Fibroblast of the conjunctiva (primary cell): ENCODE measurements around the gene TMEM231.
A peak's percentile ranks its signal among the peaks of the same experiment; 100 is the strongest.
"Not testable (repeated sequence)": the region's sequence is repeated elsewhere in the genome, so short reads cannot be mapped to it uniquely, and the experiment has no call there.

Source experiments
- DNase-seq: peaks from one replicate; pipeline ENCODE4 v3.0.0-alpha.2; 2010; ENCODE audit warnings: low read depth

The TMEM231 gene

DNA sequence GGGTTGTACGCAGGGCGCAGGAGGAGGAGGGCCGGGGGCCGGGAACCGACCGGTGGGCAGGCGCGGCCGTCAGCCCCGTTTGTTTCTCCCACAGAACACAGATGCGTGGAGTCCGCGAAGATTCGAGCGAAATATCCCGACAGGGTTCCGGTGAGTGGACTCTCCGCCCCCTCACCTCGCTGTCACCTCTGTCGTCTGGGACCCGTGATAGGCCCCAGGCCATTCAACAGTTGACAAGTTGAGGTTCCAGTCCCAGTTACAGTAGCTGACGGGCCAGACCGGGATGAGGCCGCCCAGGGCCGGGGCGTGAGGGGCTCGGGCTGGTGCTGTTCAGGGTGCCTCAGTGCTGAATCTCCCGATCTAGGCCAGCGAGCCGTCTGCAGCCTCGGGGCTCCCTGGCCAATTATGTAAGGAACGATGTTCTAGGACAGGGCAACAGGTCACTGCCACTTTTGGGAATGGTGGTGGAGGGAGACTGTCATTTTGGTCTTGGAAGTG lies 10.8 kb upstream of the TMEM231 start:
- no peak for DNase-seq

DNA sequence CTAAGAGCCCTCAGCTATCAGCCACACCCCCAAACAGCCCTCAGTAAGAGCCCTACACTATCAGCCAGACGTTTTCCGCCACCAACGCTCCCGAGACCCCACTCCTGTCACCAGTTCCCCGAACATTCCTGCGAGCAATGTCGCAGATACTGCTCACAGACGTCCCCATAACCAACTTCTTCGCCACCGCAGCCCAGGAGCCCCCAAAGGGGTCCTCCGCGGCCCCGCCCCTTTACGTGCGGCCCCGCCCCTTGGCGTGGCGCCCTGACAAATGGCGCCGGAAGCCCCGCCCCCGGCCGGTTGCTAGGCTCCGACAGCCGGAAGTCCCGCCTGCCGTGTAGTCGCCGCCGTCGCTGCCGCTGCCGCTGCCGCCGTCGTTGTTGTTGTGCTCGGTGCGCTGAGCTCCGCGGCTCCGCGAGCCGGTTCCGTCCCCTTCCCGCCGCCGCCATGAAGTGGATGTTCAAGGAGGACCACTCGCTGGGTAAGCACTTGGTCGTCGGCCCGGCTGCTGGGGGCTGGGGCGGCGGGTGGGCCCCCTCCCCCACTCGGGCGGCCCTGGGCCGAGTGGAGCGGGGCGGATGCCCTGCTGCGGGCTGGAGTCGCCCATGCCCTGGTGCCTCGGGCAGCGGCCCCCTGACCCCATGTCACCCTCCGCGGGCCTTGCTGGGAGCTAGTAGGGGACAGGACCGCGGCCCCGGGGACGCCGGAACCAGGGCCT lies 10.1 kb upstream of the TMEM231 start, which contains the start of gene GABARAPL2:
GABARAPL2 (plus strand) TSS at position 340 of the 718 bp plus-strand sequence; CDS start at position 448, 108 bp downstream.
- DNase-seq, result peak; percentile 45

DNA sequence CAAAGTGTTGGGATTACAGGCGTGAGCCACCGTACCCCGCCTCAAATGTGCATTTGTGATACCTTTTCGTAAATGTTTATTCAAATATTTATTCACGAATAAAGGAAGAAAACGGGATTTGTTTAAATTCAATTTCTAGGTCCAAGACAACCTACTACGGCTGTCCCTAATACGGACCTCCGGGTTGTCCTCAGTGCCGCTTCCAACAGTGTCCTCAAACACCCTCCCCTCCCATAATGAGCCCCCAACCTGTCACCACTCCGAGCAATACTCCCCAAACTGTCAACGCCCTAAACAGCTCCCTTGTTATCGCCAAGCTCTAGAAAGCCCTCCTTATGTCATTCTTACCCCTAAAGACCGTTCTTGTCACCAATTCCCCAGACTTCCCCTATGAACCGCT lies 9.6 kb upstream of the TMEM231 start:
- DNase-seq, result no peak

DNA sequence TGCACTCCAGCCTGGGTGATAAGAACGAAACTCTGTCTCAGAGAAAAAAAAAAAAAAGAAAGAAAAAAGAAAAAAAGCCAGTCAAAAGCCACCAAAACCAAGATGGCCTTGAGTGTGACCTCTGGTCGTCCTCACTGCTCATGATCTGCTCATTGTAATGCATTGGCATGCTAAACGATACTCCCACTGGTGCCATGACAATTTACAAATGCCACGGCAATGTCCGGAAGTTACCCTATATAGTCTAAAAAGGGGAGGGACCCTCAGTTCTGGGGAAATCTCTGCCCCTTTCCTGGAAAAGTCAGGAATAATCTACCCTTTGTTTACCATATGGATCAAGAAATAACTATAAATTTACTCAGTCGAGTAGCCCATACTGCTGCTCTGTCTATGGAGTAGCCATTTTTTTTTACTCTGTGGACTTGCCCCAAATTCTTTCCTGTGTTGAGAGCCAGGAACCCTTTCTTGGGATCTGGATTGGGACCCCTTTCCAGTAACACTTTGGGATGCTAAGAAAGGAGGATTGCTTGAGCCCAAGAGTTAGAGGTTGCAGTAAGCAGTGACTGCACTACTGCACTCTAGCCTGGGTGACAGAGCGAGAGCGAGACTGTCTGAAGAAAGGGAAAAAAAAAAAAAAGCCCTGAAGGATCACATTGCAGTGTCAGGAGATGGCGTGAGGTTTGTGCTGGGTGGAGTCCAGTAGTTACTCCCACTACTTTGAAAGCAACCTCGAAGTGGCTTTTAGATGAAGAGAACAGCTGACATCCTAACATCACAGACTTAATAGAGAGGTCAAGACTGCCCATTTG lies 3.7 kb upstream of the TMEM231 start:
- peak; percentile 34 for DNase-seq

DNA sequence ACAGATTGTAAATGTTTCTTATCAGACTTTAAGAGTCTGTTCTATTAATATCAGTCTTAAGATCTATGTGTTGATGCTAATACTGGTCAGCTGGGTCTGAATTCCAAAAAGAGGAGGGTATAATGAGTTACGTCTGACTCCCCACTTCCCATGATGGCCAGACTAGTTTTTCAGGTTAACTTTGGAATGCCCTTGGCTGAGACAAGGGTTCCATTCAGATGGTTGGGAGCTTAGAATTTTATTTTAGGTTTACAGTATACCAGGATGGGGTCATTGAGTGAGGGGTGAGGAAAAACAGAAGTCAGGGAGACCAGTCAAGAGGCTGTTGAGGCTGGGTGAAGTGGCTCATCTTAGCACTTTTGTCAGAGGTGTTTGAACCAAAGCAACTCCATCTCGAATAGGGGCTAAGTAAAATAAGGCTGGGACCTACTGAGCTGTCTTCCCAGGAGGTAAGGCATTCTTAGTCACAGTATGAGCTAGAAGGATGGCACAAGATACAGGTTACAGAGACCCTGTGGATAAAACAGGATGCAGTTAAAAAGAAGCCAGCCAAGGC lies 2.9 kb upstream of the TMEM231 start:
- no peak for DNase-seq

DNA sequence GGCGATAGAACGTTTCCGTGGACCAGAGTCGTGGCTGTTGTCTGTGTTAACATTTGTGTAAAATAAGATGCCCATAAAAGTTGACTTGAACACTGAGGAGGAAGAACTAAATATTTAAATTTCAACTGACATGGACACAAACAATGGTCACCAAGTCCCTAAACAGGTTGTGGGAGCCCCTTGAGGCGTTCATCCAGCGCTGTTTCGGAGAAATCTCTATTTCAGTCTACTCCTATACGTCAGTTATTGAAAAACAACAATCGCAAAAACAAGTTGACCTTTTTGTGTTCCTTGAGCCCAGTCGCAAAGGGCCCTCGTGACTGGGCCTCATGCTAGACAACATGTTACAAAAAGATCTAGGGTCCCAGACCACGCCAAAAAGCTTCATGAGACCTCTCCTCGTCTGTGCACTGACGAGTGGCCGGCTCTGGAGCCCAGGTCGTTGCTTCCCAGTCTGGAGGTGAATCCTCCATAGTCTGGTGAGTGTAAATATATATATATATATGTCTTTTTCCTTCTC lies 439 bp upstream of the TMEM231 start:
- no peak for DNase-seq

DNA sequence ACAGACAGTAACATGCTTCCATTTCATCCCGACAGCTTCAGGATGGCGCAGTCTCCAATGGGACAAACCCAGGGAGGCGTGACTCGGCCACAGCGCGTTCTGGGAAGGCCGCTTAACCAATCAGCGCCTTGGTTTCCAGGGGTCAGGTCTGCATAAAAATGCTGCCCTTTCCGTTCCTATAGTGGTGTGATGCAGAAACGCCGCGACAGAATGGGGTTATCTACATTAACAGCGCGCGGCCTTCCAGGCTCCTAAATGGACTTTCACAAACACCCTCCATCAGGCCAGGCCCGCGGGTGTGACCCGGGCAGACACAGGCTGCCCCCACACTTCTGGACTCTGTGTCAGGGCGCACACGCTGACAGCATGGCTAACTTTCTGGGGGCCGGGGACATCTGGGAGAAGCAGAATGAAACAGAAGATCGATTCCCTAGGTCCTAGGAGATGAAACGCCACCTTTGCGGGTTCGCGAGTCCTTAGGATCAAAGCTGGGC lies 792 bp downstream of the TMEM231 start:
- DNase-seq, result peak; percentile 89

DNA sequence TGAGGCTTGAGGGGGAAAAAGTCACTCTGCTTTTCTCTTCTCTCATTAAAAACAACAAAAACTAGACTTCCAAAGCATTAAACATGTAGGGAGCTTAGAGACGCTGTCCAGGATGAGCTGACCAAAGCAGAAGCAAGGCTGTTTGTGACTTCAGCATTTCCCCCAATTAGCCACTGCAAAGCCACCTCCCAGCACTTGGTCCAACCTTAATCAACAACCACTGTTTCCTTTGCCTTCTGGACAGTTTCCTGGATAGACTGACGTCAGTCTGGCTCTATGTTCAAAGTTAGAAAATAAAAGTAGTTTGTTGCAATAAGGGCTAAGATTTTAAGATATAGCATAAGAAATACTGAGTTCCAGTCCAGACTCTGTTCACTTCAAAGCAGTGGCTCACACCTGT lies 3.1 kb downstream of the TMEM231 start:
- DNase-seq, result no peak

DNA sequence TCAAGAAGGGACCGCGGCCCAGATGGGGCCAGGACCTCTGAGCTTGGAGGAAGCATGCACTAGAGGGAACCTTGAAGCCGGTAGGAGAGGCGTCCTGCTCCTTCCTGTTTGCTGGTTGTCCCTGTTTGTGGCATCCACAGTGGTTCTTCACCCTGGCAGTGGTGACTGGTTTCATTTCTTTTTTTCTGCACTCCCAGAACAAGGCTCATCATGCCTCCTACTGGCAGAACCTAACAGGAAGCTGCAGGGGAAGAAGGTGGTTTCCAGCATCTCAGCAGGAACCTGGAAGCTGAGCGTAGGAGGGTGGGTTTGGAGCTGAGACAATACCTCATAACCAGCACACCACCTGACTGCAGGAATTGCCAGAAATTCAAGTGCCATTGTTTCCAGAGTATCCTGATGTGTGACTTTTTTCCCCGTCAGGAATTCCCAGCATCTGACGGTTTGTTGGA lies 5.8 kb downstream of the TMEM231 start:
- no peak for DNase-seq

DNA sequence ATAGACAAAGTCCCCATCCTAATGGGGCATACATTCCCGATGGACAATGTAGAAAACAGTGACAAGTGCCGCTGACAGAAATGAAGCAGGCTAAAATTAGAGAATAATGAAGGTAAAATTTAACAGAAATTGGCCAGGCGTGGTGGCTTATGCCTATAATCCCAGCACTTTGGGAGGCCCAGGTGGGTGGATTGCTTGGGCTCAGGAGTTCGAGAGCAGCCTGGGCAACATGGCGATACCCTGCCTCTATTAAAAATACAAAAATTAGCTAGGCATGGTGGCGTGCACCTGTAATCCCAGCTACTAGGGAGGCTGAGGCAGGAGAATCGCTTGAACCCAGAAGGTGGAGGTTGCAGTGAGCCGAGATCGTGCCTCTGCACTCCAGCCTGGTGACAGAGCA lies 7.6 kb downstream of the TMEM231 start:
- not testable (repeated sequence) for DNase-seq

DNA sequence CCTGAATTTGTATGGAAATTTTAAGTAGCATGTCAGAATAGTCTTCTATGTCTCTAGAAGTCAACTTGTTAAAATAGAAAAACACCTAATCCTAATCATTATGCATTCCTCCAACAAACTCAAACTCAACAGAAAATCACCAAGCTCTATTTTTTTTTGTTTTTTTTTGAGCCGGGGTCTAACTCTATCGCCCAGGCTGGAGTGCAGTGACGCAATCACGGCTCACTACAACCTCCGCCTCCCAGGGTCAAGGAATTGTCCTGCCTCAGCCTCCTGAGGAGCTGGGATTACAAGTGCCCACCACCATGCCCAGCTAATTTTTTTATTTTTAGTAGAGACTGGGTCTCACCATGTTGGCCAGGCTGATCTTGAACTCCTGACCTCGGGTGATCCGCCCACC lies 9.8 kb downstream of the TMEM231 start:
- no peak for DNase-seq

DNA sequence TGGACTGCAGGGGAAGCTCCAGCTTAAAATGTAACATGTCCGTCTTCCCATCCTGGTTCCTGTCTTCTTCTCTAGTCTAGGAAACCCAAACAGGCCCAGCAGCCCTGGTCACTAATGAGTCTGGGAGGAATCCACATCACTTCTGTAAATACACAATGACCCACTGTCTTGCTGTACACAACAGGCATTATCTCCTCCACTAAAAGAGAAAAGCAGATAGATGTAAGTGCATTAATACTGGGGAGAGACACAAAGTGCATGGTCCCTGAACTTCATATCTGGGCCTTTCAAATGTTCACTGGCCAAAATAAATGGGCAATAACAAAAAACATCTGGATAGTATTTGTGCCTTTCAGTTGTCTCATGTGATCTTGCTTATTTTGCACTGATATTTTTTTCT lies 10.2 kb downstream of the TMEM231 start:
- DNase-seq, result not testable (repeated sequence)

DNA sequence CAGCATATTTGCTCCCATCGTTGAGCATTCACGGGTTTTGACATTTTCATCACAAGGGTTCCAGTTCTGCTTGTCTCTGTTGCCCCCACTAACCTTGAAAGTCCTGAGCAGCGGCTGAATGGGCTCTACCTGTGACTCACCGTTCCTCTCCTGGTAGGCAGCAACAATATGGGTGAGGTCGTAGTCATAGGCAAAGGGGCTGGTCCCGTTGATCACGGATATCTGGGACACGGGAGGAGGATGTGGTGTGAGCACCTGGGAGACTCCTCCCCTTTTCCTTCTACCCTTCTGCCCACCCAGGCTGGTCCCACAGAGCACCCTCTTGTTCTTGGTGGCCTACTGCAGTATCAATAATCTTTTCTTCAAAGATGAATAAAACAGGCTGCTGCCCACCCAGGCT lies 13.6 kb downstream of the TMEM231 start:
- DNase-seq, result not testable (repeated sequence)

DNA sequence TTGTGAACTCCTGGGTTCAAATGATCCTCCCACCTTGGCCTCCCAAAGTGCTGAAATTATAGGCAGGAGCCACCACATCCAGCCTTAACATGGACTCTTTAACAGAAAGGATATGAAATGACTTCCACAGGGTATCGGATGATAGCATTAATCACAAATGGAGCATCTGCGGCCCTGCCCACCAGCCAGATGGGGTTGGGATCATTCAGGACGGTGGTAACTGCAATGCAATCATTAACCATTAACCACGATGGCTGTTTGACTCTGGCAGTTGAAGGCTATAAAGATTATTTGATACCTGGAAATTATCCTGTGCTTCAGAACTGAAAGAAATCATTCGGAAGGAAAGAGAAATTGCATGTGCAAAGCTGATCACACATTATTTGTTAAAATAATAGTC lies 14.8 kb downstream of the TMEM231 start:
- DNase-seq, result no peak

DNA sequence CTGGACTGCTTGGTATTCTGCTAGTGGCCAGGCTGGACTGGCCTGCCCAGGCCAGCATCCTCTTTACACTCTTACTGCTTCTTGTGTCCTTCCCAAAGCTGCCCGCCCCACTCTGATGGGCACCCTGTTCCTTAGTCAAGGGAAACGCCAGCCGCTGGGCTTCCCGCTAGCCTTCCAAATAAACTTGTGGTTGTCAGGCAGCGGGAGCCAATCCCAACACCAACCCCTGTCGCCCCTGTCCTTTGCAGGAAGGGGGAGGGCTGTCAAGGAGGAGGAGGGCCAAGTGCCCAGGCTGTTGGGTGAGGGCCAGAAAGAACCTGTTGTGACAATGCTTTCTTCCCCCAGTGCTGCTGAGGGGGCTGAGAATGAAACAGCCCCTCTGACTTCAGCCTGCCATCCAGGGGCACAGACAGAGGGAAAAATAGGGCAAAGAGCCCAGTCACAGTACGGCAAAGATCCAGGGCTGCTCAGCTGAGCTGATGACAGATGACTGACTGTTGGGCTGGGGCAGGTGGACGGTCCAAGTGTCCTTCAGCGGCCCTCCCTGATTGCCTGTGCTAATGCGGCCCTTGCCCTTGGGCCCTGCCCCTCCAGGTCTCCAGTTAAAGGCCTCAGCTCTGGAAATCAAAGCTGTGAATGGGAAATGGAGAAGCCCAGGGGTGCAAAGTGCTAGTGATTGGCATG lies 17.0 kb downstream of the TMEM231 start:
- not testable (repeated sequence) for DNase-seq

DNA sequence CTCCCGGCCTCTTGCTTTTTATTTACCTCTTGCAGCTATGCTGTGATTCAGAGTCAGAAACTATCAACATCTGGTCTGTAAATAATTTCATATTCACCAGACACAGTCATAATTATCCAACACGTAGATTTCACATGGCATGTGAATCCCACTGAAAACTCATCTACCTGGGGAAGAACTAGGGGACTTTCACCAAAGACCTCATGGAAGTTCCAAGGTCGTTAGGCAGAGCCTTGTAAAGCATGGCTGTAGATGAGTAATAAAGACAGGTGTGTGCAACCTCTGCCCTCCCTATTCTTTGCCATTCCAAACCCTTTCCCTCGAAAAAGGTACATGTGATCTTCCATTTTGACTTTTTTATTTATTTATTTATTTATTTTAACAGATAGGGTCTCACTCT lies 18.3 kb downstream of the TMEM231 start:
- no peak for DNase-seq

DNA sequence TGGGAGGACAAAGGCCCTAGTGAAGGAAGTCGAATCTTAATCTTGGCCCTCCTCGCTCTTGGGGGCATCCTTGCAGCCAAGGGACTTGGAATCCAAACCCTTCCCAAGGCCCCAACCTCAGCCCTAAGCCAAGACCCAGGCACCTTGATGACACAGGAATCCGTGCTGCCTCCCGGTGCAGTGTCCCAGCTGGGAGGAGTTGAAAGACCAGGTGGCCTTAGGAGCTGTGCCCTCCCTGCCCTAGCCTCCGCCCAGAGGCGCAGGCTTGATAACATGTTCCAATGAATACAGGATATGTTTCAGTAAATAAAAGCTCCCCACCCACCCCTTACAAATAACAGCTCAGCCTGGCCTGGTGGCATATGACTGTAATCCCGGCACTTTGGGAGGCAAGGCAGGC lies 20.2 kb downstream of the TMEM231 start, which contains the start of gene CHST5:
CHST5 (minus strand) TSS at position 208 of the 400 bp plus-strand sequence. CDS start 5,724 bp downstream, outside the sequence.
- no peak for DNase-seq

DNA sequence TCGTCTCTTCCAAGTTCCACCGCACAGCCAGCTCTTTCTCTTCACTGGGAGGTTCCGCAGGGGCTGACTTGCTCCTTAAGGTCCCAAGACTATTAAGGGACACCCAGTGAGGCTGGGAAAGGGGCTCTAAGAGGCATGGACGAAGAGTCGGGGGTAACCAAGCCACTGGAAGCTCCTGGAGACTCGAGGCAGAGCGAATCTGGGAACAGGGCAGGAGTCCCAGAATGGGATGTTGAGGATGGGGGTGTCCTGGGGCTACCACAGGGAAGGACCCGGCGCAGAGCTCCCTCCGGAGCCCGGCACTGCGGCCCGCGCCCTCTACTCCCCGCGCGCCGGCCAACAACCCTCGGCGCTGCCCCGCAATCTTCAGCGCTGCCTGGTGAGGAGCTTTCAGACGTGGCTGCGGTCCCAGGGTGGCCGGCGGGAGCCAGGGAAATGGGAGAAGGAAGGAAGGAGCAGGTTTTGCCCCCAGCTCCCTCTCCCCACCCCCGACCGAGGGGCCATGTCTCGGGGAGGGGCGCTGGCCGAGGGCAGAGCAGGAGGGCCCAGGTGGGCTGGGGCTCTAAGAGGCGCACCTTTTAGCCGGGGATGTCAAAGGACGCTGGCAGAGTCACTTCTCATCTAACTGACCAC lies 20.7 kb downstream of the TMEM231 start:
- DNase-seq, result no peak

DNA sequence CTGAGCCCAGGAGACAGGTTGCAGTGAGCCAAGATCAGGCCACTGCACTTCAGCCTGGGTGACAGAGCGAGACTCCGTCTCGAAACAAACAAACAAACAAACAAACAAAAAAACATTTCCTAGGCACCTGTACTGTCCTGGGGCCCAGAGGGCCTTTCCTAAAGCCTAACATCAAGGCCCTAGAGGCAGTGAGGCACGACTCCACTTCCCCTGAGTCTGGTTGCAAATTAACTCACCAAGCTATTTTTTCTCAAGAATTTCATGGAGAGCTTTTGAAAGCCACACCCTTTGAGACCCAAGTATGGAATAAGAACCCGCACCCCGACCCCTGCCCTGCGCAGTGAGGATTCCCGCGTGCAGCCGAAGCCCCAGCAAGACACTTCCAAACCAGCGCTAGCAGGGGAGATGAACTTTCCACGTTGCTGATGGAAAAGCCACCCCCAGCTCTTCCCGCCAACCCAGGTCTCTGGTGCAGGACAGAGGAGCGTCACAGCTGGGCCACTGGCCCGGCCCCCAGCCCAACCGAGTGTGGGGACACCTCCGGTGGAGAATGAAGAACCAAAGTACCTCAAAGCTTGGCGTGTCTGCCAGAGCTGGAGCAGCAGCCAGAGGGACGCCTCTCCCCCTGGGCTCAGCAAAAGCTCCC lies 21.4 kb downstream of the TMEM231 start:
- no peak for DNase-seq

DNA sequence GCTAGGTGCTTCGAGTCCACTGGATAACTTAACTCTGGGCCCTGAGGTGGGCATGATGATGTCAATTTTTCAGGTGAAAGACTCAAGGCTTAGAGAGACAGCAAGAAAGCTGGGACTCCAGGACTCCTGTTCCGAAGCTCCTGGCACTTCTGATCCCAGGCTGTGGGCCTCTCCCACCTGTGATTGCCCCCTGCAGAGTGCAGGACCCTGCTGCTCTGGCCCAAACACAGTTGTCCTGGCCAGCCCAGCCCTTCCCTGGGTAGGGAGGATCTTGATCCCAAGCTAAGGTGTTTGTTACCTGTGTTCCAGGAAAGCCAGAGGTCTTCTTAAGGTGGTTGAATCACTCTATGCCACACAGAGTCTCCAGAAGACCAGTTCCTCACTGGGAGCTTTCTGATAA lies 23.3 kb downstream of the TMEM231 start:
- DNase-seq, result no peak
